ENCODE measurements around the gene PDXK. TPM values are rescaled to one million over a fixed set of nuclear protein-coding genes. Genes with fewer than 3 reads are reported as not detected.
"Not testable (repeated sequence)": the region's sequence is repeated elsewhere in the genome, so short reads cannot be mapped to it uniquely, and the experiment has no call there.

PDXK gene
- total and polyA plus RNA-seq, 2 experiments from 2014 or later, result 68.0 to 89.7 TPM

- Histone ChIP-seq H3K4me2 (ENCODE audit: unreplicated experiment) (no peak overlapping the region), H3K4me3 (no peak overlapping the region), H3K27me3 (replicated peaks; ENCODE audit: insufficient read depth) (no peaks in the 10 kb centered on the region), H3K27ac (no peak overlapping the region), H3K9me3 (ENCODE audit: low read depth) (no peaks in the 10 kb centered on the region), H3K79me2 (ENCODE audit: insufficient read depth) (peaks cover 24% of the 10 kb centered on the region; the same call in 1 of the 2 replicates), H3K9ac (no peak overlapping the region), H3K4me1 (ENCODE audit: insufficient read depth) (no peaks in the 10 kb centered on the region), H3K9me2 (ENCODE audit: insufficient read depth) (no peaks in the 10 kb centered on the region), H3K36me3 (ENCODE audit: low read depth) (peaks cover 7% of the 10 kb centered on the region; the same call in 1 of the 2 replicates), H3F3A (ENCODE audit: insufficient read depth) (no peaks in the 10 kb centered on the region), H2AFZ (no peak overlapping the region), H4K20me1 (ENCODE audit: insufficient read depth) (no peaks in the 10 kb centered on the region)
- TF ChIP-seq EZH2 (IDR thresholded peaks at IDR 0.05; ENCODE audit: insufficient read depth, poor library complexity, severe bottlenecking) (no peak), EZH2phosphoT487 (IDR thresholded peaks at IDR 0.05; ENCODE audit: insufficient read depth, low read depth) (no peak)
- no peak for DNase-seq
- in situ Hi-C loops (cut with MboI), result no loop called here
- WGBS, 2 experiments (ENCODE audit: low coverage in 1 of 2, low lambda C conversion rate in 2 of 2, missing lambda C conversion rate in 2 of 2), result 97 to 99% methylated on average over 12 of the region's 12 CpGs
Observed at GRCh38 chr21:43679951-43680350, 39.0 kb upstream of the PDXK start.

- H3K36me3 ChIP-seq (ENCODE audit: low read depth); H4K20me1 ChIP-seq (ENCODE audit: insufficient read depth); H3K9me3 ChIP-seq (ENCODE audit: low read depth); H3K9me2 ChIP-seq (ENCODE audit: insufficient read depth); H3K4me2 ChIP-seq (ENCODE audit: unreplicated experiment); H3K27me3 ChIP-seq (replicated peaks; ENCODE audit: insufficient read depth); H2AFZ ChIP-seq; H3K27ac ChIP-seq; in situ Hi-C loops (cut with MboI); H3F3A ChIP-seq (ENCODE audit: insufficient read depth); DNase-seq; H3K4me1 ChIP-seq (ENCODE audit: insufficient read depth); H3K9ac ChIP-seq; H3K4me3 ChIP-seq: not testable (repeated sequence)
- peaks cover 24% of the 10 kb centered on the region; the same call in 1 of the 2 replicates for H3K79me2 ChIP-seq (ENCODE audit: insufficient read depth)
- WGBS, 2 experiments (ENCODE audit: low coverage in 1 of 2, low lambda C conversion rate in 2 of 2, missing lambda C conversion rate in 2 of 2), result 88 to 89% methylated on average over 6 of the region's 6 CpGs
Observed at GRCh38 chr21:43680421-43680820, 38.5 kb upstream of the PDXK start.

- Histone ChIP-seq H4K20me1 (ENCODE audit: insufficient read depth) (no peaks in the 10 kb centered on the region), H3K36me3 (ENCODE audit: low read depth) (peaks cover 14% of the 10 kb centered on the region), H2AFZ (no peak overlapping the region), H3K27ac (no peak overlapping the region), H3K4me2 (ENCODE audit: unreplicated experiment) (no peak overlapping the region), H3K4me1 (ENCODE audit: insufficient read depth) (no peaks in the 10 kb centered on the region), H3K9me3 (ENCODE audit: low read depth) (no peaks in the 10 kb centered on the region), H3K4me3 (no peak overlapping the region), H3K9me2 (ENCODE audit: insufficient read depth) (no peaks in the 10 kb centered on the region), H3K9ac (no peak overlapping the region), H3K27me3 (replicated peaks; ENCODE audit: insufficient read depth) (no peaks in the 10 kb centered on the region), H3K79me2 (ENCODE audit: insufficient read depth) (peaks cover 24% of the 10 kb centered on the region; the same call in 1 of the 2 replicates), H3F3A (ENCODE audit: insufficient read depth) (no peaks in the 10 kb centered on the region)
- WGBS, 2 experiments (ENCODE audit: low coverage in 1 of 2, low lambda C conversion rate in 2 of 2, missing lambda C conversion rate in 2 of 2), result 94 to 95% methylated on average over 6 of the region's 6 CpGs
- in situ Hi-C loops (cut with MboI), result no loop called here
- TF ChIP-seq EZH2 (IDR thresholded peaks at IDR 0.05; ENCODE audit: insufficient read depth, poor library complexity, severe bottlenecking) (no peak), EZH2phosphoT487 (IDR thresholded peaks at IDR 0.05; ENCODE audit: insufficient read depth, low read depth) (no peak)
- no peak for DNase-seq
Observed at GRCh38 chr21:43681650-43682049, 37.3 kb upstream of the PDXK start.

GRCh38 chr21:43684424-43684823 is 34.5 kb upstream of the PDXK start:
- no peaks in the 10 kb centered on the region for H3K4me1 ChIP-seq (ENCODE audit: insufficient read depth)
- H3K9me2 ChIP-seq (ENCODE audit: insufficient read depth), result no peaks in the 10 kb centered on the region
- no peak overlapping the region for H3K9ac ChIP-seq
- no peak overlapping the region for H3K4me2 ChIP-seq (ENCODE audit: unreplicated experiment)
- no peaks in the 10 kb centered on the region for H4K20me1 ChIP-seq (ENCODE audit: insufficient read depth)
- in situ Hi-C loops (cut with MboI), result no loop called here
- no peak overlapping the region for H2AFZ ChIP-seq
- 95 to 100% methylated on average over 3 of the region's 3 CpGs for WGBS, 2 experiments (ENCODE audit: low coverage in 1 of 2, low lambda C conversion rate in 2 of 2, missing lambda C conversion rate in 2 of 2)
- peaks cover 13% of the 10 kb centered on the region for H3K36me3 ChIP-seq (ENCODE audit: low read depth)
- no peak for DNase-seq
- H3K4me3 ChIP-seq, result no peak overlapping the region
- no peaks in the 10 kb centered on the region for H3F3A ChIP-seq (ENCODE audit: insufficient read depth)
- TF ChIP-seq EZH2 (IDR thresholded peaks at IDR 0.05; ENCODE audit: insufficient read depth, poor library complexity, severe bottlenecking) (no peak), EZH2phosphoT487 (IDR thresholded peaks at IDR 0.05; ENCODE audit: insufficient read depth, low read depth) (no peak)
- H3K9me3 ChIP-seq (ENCODE audit: low read depth), result no peaks in the 10 kb centered on the region
- peaks cover 14% of the 10 kb centered on the region; the same call in 1 of the 2 replicates for H3K79me2 ChIP-seq (ENCODE audit: insufficient read depth)
- no peak overlapping the region for H3K27ac ChIP-seq
- H3K27me3 ChIP-seq (replicated peaks; ENCODE audit: insufficient read depth), result no peaks in the 10 kb centered on the region

Data from GM23248 (cell line).